Heart left ventricle (tissue), 16 donors: ENCODE data around the gene DHCR7. TPM values are rescaled to one million over a fixed set of nuclear protein-coding genes. Genes with fewer than 3 reads are reported as not detected.
"Not testable (repeated sequence)": the region's sequence is repeated elsewhere in the genome, so short reads cannot be mapped to it uniquely, and the experiment has no call there.

Source experiments
- ATAC-seq, 4 donors: fragments of 200-7000 bp; cut with Tn5 transposase; one replicate each; pipeline ENCODE4 v1.9.1; 2020 to 2022; ENCODE audit warnings: moderate library complexity in 4 of 4, mild to moderate bottlenecking in 3 of 4, moderate number of reproducible peaks in 1 of 4
- DNase-seq, 5 donors: peaks; one replicate each; pipeline ENCODE4 v3.0.0-alpha.2; 2020
- H3K27ac ChIP-seq, 12 donors: fragments of 200-600 bp; sonication (generic) in 4 of 12; one replicate each; pipeline versions ENCODE4 v1.5.0 to v1.8.0; 2016 to 2022; ENCODE audit warnings: mild to moderate bottlenecking in 2 of 12
- H3K27me3 ChIP-seq, 9 donors: fragments of 200-600 bp; sonication (generic) in 2 of 9; one replicate each; pipeline versions ENCODE4 v1.5.1 to v1.8.0; 2016 to 2022; ENCODE audit warnings: mild to moderate bottlenecking in 3 of 9
- H3K36me3 ChIP-seq, 9 donors: fragments of 200-600 bp; sonication (generic) in 2 of 9; one replicate each; pipeline versions ENCODE4 v1.5.0 to v1.8.0; 2018 to 2022; ENCODE audit warnings: mild to moderate bottlenecking in 2 of 9
- H3K4me1 ChIP-seq, 12 donors: fragments of 200-600 bp; sonication (generic) in 4 of 12; one replicate each; pipeline versions ENCODE4 v1.5.0 to v1.8.0; 2016 to 2022; ENCODE audit warnings: mild to moderate bottlenecking in 3 of 12
- H3K4me3 ChIP-seq, 12 donors: fragments of 200-600 bp; sonication (generic) in 4 of 12; one replicate each; pipeline versions ENCODE4 v1.5.0 to v1.8.0; 2017 to 2022; ENCODE audit warnings: mild to moderate bottlenecking in 9 of 12, moderate library complexity in 4 of 12
- H3K9me3 ChIP-seq, 12 donors: fragments of 200-600 bp; sonication (generic) in 4 of 12; one replicate each; pipeline versions ENCODE4 v1.5.0 to v1.8.0; 2016 to 2022; ENCODE audit warnings: mild to moderate bottlenecking in 1 of 12
- CTCF ChIP-seq, 12 donors: fragments of 200-600 bp; sonication (generic) in 4 of 12; IDR thresholded peaks; one replicate each; pipeline versions ENCODE4 v1.5.0 to v1.8.0; 2018 to 2022; ENCODE audit warnings: antibody characterized with exemption in 12 of 12, mild to moderate bottlenecking in 5 of 12
- POLR2A ChIP-seq, 2 donors: fragments of 450-650 bp; IDR thresholded peaks; one replicate each; pipeline ENCODE4 v1.6.1; 2017; ENCODE audit warnings: antibody characterized with exemption in 2 of 2, mild to moderate bottlenecking in 2 of 2, moderate library complexity in 2 of 2
- WGBS, 4 donors: extraction: QIAGEN DNeasy Blood & Tissue Kit in 2 of 4; methylation state at CpG; one replicate each; pipeline versions ENCODE4 v1.1.5 to v1.1.7; 2013 to 2018; 5-methylcytosine and 5-hydroxymethylcytosine counted together
- intact Hi-C, 10 donors: fragments of 100-400 bp; cut with DNase I; formaldehyde crosslinking; loops; one replicate each; pipeline versions ENCODE4 v1.11.1 to v1.14.2; 2022
- polyA plus RNA-seq, 2 donors: library from polyadenylated mRNA; stranded (reverse); fragments of 200-250 nt; gene quantifications; one replicate each; pipeline ENCODE4 v1.2.3, GENCODE V29; 2013
- total RNA-seq, 9 donors: library from RNA; depleted of rRNA in 2 of 9; stranded (reverse); fragments of >200 nt in 2 of 9; fragmentation: NEBNext Ultra II Directional in 3 of 9; extraction: Animal tissue kit (Norgen Biotek cat#: 25700) in 3 of 9; gene quantifications; one replicate each; pipeline versions ENCODE4 v1.1.0 to v1.2.4, GENCODE V29; 2016 to 2023
- donor health status: ischemic (EF 13 %, LVEDD 7.1; RV severe dilation, severe dysfunction).
- donor health status: healthy with polysubstance abuse.
- donor health status: DM: no; HTN: yes; CAD: no.
- donor health status: DM: no; HTN: no; CAD: no.
- donor health status: ischemic (EF 25% LVEDD 6.9; RV normal size, moderate dysfunction).
- donor health status: ischemic (EF 25% LVEDD 5.7; RV mildly dilated, moderate dysfunction).
- donor health status: healthy.
- donor health status: DM: yes; HTN: yes; CAD: no.
- donor health status: ischemic (EF 35%, LVEDD 5.7; RV mildly dilated, moderate dysfunction).
- donor health status: nonischemic (EF 11% LVEDD 7.7; RV severe dilation, severe dysfunction).
- donor health status: DM: yes; HTN: yes; CAD: no.
- donor health status: PGD.
- donor health status: ischemic (EF 29% LVEDD 5.4; RV normal size, mild dysfunction).
- donor health status: nonischemic (EF 23%, LVEDD 6.1; RV moderate dilation, normal function).

The DHCR7 gene
- total and polyA plus RNA-seq, 11 donors, result 12.6 to 44.5 (median 25.8) TPM

GRCh38 chr11:71423181-71423790 is 24.9 kb downstream of the DHCR7 start:
- ATAC-seq (no peak), DNase-seq (no peak)
- Histone ChIP-seq H3K4me3 (no peak overlapping the region), H3K36me3 (no peaks in the 10 kb centered on the region), H3K4me1 (peaks cover 0 to 2% (median 0%) of the 10 kb centered on the region in 12 donors), H3K27ac (no peak overlapping the region), H3K9me3 (peaks cover 0 to 6% (median 0%) of the 10 kb centered on the region in 12 donors), H3K27me3 (peaks cover 0 to 4% (median 0%) of the 10 kb centered on the region in 9 donors)
- TF ChIP-seq CTCF (IDR thresholded peaks at IDR 0.05) (no peak), POLR2A (IDR thresholded peaks at IDR 0.05) (no peak)
- intact Hi-C loops, result loop anchor here in 3 of 10 donors (5.0 to 10.0 kb wide), 3 partner anchors 336 to 961 kb away; no protein-coding TSS in a partner anchor
- 67 to 74% (median 71%) methylated on average over 7 of the region's 7 CpGs for WGBS, 4 donors

- intact Hi-C loops, result loop anchor here in 3 of 10 donors (5.0 to 10.0 kb wide), 3 partner anchors 335 to 960 kb away; no protein-coding TSS in a partner anchor
- WGBS, 4 donors, result 84 to 95% (median 93%) methylated on average over 3 of the region's 3 CpGs
- H3K9me3 ChIP-seq, DNase-seq, H3K4me3 ChIP-seq, H3K27me3 ChIP-seq, H3K4me1 ChIP-seq, ATAC-seq, H3K27ac ChIP-seq, H3K36me3 ChIP-seq: not testable (repeated sequence)
Observed at GRCh38 chr11:71422318-71422717, 25.9 kb downstream of the DHCR7 start.

- intact Hi-C loops, result loop anchor here in 3 of 10 donors (5.0 to 10.0 kb wide), 3 partner anchors 334 to 959 kb away; no protein-coding TSS in a partner anchor
Observed at GRCh38 chr11:71421392-71421950, 26.7 kb downstream of the DHCR7 start.

GRCh38 chr11:71420455-71421241 is 27.5 kb downstream of the DHCR7 start:
- DNase-seq (peak in 1 of 5 donors; percentile 19), ATAC-seq (peak in 2 of 4 donors; percentile 54 to 64)
- Histone ChIP-seq H3K27me3 (peaks cover 0 to 4% (median 0%) of the 10 kb centered on the region in 9 donors), H3K4me3 (no peak overlapping the region), H3K9me3 (no peaks in the 10 kb centered on the region), H3K27ac (no peak overlapping the region), H3K36me3 (no peaks in the 10 kb centered on the region), H3K4me1 (no peaks in the 10 kb centered on the region)
- TF ChIP-seq CTCF (IDR thresholded peaks at IDR 0.05), result peak; percentile 30 to 65 (median 48)
- no peak for TF ChIP-seq POLR2A (IDR thresholded peaks at IDR 0.05)
- intact Hi-C loops, result loop anchor here in 3 of 10 donors (5.0 to 10.0 kb wide), 3 partner anchors 333 to 958 kb away; no protein-coding TSS in a partner anchor
- WGBS, 4 donors, result 70 to 77% (median 75%) methylated on average over 15 to 16 of the region's 16 CpGs

More at GRCh38 chr11:71421392-71421950, 26.7 kb downstream of the DHCR7 start:
- Histone ChIP-seq H3K4me1 (no peaks in the 10 kb centered on the region), H3K4me3 (no peak overlapping the region), H3K27ac (no peak overlapping the region), H3K36me3 (no peaks in the 10 kb centered on the region), H3K27me3 (peaks cover 0 to 4% (median 0%) of the 10 kb centered on the region in 9 donors), H3K9me3 (no peaks in the 10 kb centered on the region)
- TF ChIP-seq CTCF (IDR thresholded peaks at IDR 0.05) (no peak), POLR2A (IDR thresholded peaks at IDR 0.05) (no peak)
- DNase-seq, result peak in 1 of 5 donors; percentile 9
- WGBS, 4 donors, result 74 to 86% (median 80%) methylated on average over 12 of the region's 12 CpGs
- ATAC-seq, result peak in 1 of 4 donors; percentile 49
